ENCODE results near the gene MID1.

MID1 gene

GRCh38 chrX:10496345-10496965 lies 123.9 kb downstream of the MID1 start:
- DNase-seq (ENCODE audit: low read depth in 2 of 3, low spot score in 2 of 3) = no peak

- DNase-seq (ENCODE audit: low read depth in 2 of 3, low spot score in 2 of 3) = no peak
Measured at GRCh38 chrX:10495677-10496076, 124.7 kb downstream of the MID1 start.

- no peak for DNase-seq (ENCODE audit: low read depth in 2 of 3, low spot score in 2 of 3)
Measured at GRCh38 chrX:10492250-10492649, 128.1 kb downstream of the MID1 start.

- DNase-seq (ENCODE audit: low read depth in 2 of 3, low spot score in 2 of 3) = no peak
Measured at GRCh38 chrX:10486373-10486772, 134.0 kb downstream of the MID1 start.

GRCh38 chrX:10485326-10485725 lies 135.1 kb downstream of the MID1 start:
- DNase-seq (ENCODE audit: low read depth in 2 of 3, low spot score in 2 of 3) = no peak

- DNase-seq (ENCODE audit: low read depth in 2 of 3, low spot score in 2 of 3) = no peak
Measured at GRCh38 chrX:10484683-10485247, 135.6 kb downstream of the MID1 start.

- DNase-seq (ENCODE audit: low read depth in 2 of 3, low spot score in 2 of 3) = no peak
Measured at GRCh38 chrX:10483191-10483831, 137.1 kb downstream of the MID1 start.

- DNase-seq (ENCODE audit: low read depth in 2 of 3, low spot score in 2 of 3) = no peak
Measured at GRCh38 chrX:10482708-10483107, 137.7 kb downstream of the MID1 start.

GRCh38 chrX:10482261-10482660 lies 138.1 kb downstream of the MID1 start:
- no peak for DNase-seq (ENCODE audit: low read depth in 2 of 3, low spot score in 2 of 3)

- no peak for DNase-seq (ENCODE audit: low read depth in 2 of 3, low spot score in 2 of 3)
Measured at GRCh38 chrX:10480861-10481260, 139.5 kb downstream of the MID1 start.

GRCh38 chrX:10479508-10479907 lies 140.9 kb downstream of the MID1 start:
- DNase-seq (ENCODE audit: low read depth in 2 of 3, low spot score in 2 of 3) = no peak

GRCh38 chrX:10477525-10477924 lies 142.9 kb downstream of the MID1 start:
- DNase-seq (ENCODE audit: low read depth in 2 of 3, low spot score in 2 of 3) = no peak

- DNase-seq (ENCODE audit: low read depth in 2 of 3, low spot score in 2 of 3) = no peak
Measured at GRCh38 chrX:10474913-10475568, 145.3 kb downstream of the MID1 start.

- no peak for DNase-seq (ENCODE audit: low read depth in 2 of 3, low spot score in 2 of 3)
Measured at GRCh38 chrX:10474510-10474909, 145.9 kb downstream of the MID1 start.

GRCh38 chrX:10471418-10471817 lies 149.0 kb downstream of the MID1 start:
- no peak for DNase-seq (ENCODE audit: low read depth in 2 of 3, low spot score in 2 of 3)

GRCh38 chrX:10470009-10470408 lies 150.4 kb downstream of the MID1 start:
- no peak for DNase-seq (ENCODE audit: low read depth in 2 of 3, low spot score in 2 of 3)

GRCh38 chrX:10467793-10468192 lies 152.6 kb downstream of the MID1 start:
- DNase-seq (ENCODE audit: low read depth in 2 of 3, low spot score in 2 of 3) = no peak

GRCh38 chrX:10465254-10465653 lies 155.1 kb downstream of the MID1 start:
- no peak for DNase-seq (ENCODE audit: low read depth in 2 of 3, low spot score in 2 of 3)

GRCh38 chrX:10457092-10457491 lies 163.3 kb downstream of the MID1 start:
- no peak for DNase-seq (ENCODE audit: low read depth in 2 of 3, low spot score in 2 of 3)

GRCh38 chrX:10453945-10454344 lies 166.4 kb downstream of the MID1 start:
- no peak for DNase-seq (ENCODE audit: low read depth in 2 of 3, low spot score in 2 of 3)

- DNase-seq (ENCODE audit: low read depth in 2 of 3, low spot score in 2 of 3) = no peak
Measured at GRCh38 chrX:10450959-10451355, 169.4 kb downstream of the MID1 start.

GRCh38 chrX:10450229-10450958 lies 170.0 kb downstream of the MID1 start:
- no peak for DNase-seq (ENCODE audit: low read depth in 2 of 3, low spot score in 2 of 3)
